SK-N-DZ (cell line): ENCODE data around the gene PADI3.

ENCODE experiments used
- DNase-seq: peaks from one replicate; pipeline ENCODE4 v3.0.0-alpha.2; 2015; ENCODE audit warnings: low spot score
- small RNA-seq, 2 experiments: library from RNA; depleted of rRNA; stranded (forward); fragments of <200 nt; gene quantifications; one replicate each; pipeline ENCODE3, GENCODE V24; 2014

Gene PADI3

DNA sequence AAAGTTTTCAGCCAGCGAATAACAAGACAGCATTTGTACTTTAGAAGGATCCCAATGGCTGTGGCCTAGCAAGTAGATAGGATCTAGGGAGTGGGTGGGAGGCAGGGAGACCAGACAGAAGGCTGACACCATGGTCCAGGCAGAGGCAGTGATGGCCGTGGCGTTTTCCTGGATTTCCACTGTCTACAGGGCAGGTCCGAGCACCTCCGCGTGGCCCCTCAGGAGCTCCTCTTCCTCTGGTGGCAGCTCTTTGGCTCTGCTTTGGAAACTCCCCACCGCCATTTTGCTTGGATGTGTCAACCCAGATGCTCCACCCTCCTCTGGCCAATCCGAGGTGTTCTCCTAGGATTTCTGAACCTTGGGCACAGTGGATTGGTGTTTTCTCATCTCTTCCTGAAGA is 84.2 kb downstream of the PADI3 start:
- DNase-seq = no peak

Small RNA genes lying within 50 kb of the gene (small RNA-seq; reads per million reads assigned to genes)
- 0 reads per million in 2 experiments for gene MIR3972
